ENCODE data around the gene FAM216B.

- TF ChIP-seq SP1 (IDR thresholded peaks at IDR 0.05) = no peak
- TF ChIP-seq TARDBP (IDR thresholded peaks at IDR 0.05) = no peak
- TF ChIP-seq FOXM1 (IDR thresholded peaks at IDR 0.05; ENCODE audit: borderline replicate concordance) = no peak
- TF ChIP-seq LEF1 (IDR thresholded peaks at IDR 0.05; ENCODE audit: borderline replicate concordance) = no peak
- TF ChIP-seq SUZ12 (IDR thresholded peaks at IDR 0.05) = no peak
- no peak for TF ChIP-seq BHLHE40 (IDR thresholded peaks at IDR 0.05; ENCODE audit: borderline replicate concordance)
- TF ChIP-seq CTBP1 (IDR thresholded peaks at IDR 0.05; ENCODE audit: borderline replicate concordance) = no peak
- TF ChIP-seq ZNF384 (IDR thresholded peaks at IDR 0.05) = no peak
- no peak for TF ChIP-seq FOXK2 (IDR thresholded peaks at IDR 0.05)
Observed at GRCh38 chr13:42752731-42753130, 28.7 kb upstream of the FAM216B start.

Data from HEK293T (cell line).